ENCODE data around the gene LRRIQ4.

LRRIQ4 gene

GRCh38 chr3:169812332-169813235 is at the start of gene LRRIQ4, which contains the start of gene LRRC34:
Gene LRRIQ4, plus strand, starts transcription at chr3:169812870. Its CDS starts 9,052 bp downstream, at chr3:169821922.
Gene LRRC34, minus strand, starts transcription at chr3:169812904. Its CDS starts 356 bp downstream, at chr3:169812548.
- DNase-seq (ENCODE audit: low read depth in 2 of 2), result peak; percentile 21 to 46

GRCh38 chr3:169764312-169764881 is 48.3 kb upstream of the LRRIQ4 start:
- peak; percentile 37 to 42 for DNase-seq (ENCODE audit: low read depth in 2 of 2)

- peak; percentile 83 to 86 for DNase-seq (ENCODE audit: low read depth in 2 of 2)
These were observed 47.6 kb upstream of the LRRIQ4 start, which contains the start of gene TERC for GRCh38 chr3:169764882-169765612. Gene TERC, minus strand, starts transcription at chr3:169765060.

- peak; percentile 35 to 39 for DNase-seq (ENCODE audit: low read depth in 2 of 2)
These were observed 43.1 kb upstream of the LRRIQ4 start, which contains the start of gene ACTRT3 for GRCh38 chr3:169769287-169770181. Gene ACTRT3, minus strand, starts transcription at chr3:169769561. Its CDS starts 41 bp downstream, at chr3:169769520.

GRCh38 chr3:169771497-169772304 is 41.0 kb upstream of the LRRIQ4 start:
- DNase-seq (ENCODE audit: low read depth in 2 of 2), result peak; percentile 20 to 26

- DNase-seq (ENCODE audit: low read depth in 2 of 2), result peak; percentile 25 to 37
These were observed 40.3 kb upstream of the LRRIQ4 start for GRCh38 chr3:169772305-169772896.

GRCh38 chr3:169772897-169773816 is 39.5 kb upstream of the LRRIQ4 start, which contains the start of gene MYNN:
Gene MYNN, plus strand, starts transcription at chr3:169773396. Its CDS starts 900 bp downstream, at chr3:169774296.
- DNase-seq (ENCODE audit: low read depth in 2 of 2), result peak; percentile 81 to 86

GRCh38 chr3:169774186-169774585 is 38.5 kb upstream of the LRRIQ4 start:
- DNase-seq (ENCODE audit: low read depth in 2 of 2), result no peak

- no peak for DNase-seq (ENCODE audit: low read depth in 2 of 2)
These were observed 34.8 kb upstream of the LRRIQ4 start for GRCh38 chr3:169777822-169778221.

GRCh38 chr3:169780742-169781141 is 31.9 kb upstream of the LRRIQ4 start:
- no peak for DNase-seq (ENCODE audit: low read depth in 2 of 2)

- DNase-seq (ENCODE audit: low read depth in 2 of 2), result no peak
These were observed 31.3 kb upstream of the LRRIQ4 start for GRCh38 chr3:169781209-169781855.

- DNase-seq (ENCODE audit: low read depth in 2 of 2), result no peak
These were observed 25.6 kb upstream of the LRRIQ4 start for GRCh38 chr3:169787120-169787519.

- DNase-seq (ENCODE audit: low read depth in 2 of 2), result no peak
These were observed 24.9 kb upstream of the LRRIQ4 start for GRCh38 chr3:169787791-169788190.

- no peak for DNase-seq (ENCODE audit: low read depth in 2 of 2)
These were observed 22.5 kb upstream of the LRRIQ4 start for GRCh38 chr3:169790219-169790618.

- no peak for DNase-seq (ENCODE audit: low read depth in 2 of 2)
These were observed 21.8 kb upstream of the LRRIQ4 start for GRCh38 chr3:169790687-169791429.

GRCh38 chr3:169792359-169792758 is 20.3 kb upstream of the LRRIQ4 start:
- no peak for DNase-seq (ENCODE audit: low read depth in 2 of 2)

- DNase-seq (ENCODE audit: low read depth in 2 of 2), result no peak
These were observed 8.0 kb upstream of the LRRIQ4 start for GRCh38 chr3:169804681-169805080.

All from stimulated activated CD8-positive, alpha-beta memory T cell treated with anti-CD3 and anti-CD28 coated beads, Interleukin-2, amount 100 ng/mL, for 1 hour (primary cell).